Loucy (cell line): ENCODE data around the gene SYT1.

Experiments
- H2AFZ ChIP-seq: fragments of 200-600 bp; sonication (generic); 2 replicates; pipeline ENCODE4 v1.6.0; 2016; ENCODE audit warnings: antibody characterized with exemption, mild to moderate bottlenecking, low read length, moderate library complexity
- H3F3A ChIP-seq: fragments of 200-600 bp; 2 replicates; pipeline ENCODE4 v1.6.0; 2016; ENCODE audit warnings: antibody characterized with exemption, low read depth, mild to moderate bottlenecking
- H3K27me3 ChIP-seq: fragments of 200-600 bp; sonication (generic); 2 replicates; pipeline ENCODE4 v1.6.1; 2014; ENCODE audit warnings: low read length, mild to moderate bottlenecking; ENCODE audit not compliant: insufficient read depth, poor library complexity, severe bottlenecking
- H3K36me3 ChIP-seq: fragments of 200-600 bp; sonication (generic); 2 replicates; pipeline ENCODE4 v1.6.1; 2016; ENCODE audit warnings: low read length; ENCODE audit not compliant: insufficient read depth
- H3K4me1 ChIP-seq: fragments of 200-600 bp; sonication (generic); 2 replicates; pipeline ENCODE4 v1.5.1; 2014; ENCODE audit warnings: low read length, mild to moderate bottlenecking; ENCODE audit not compliant: insufficient read depth, poor library complexity, severe bottlenecking
- H3K4me2 ChIP-seq: fragments of 200-600 bp; sonication (generic); 2 replicates; pipeline ENCODE4 v1.6.0; 2014; ENCODE audit warnings: antibody characterized with exemption, low read length, low read depth, mild to moderate bottlenecking; ENCODE audit not compliant: poor library complexity, severe bottlenecking
- H3K4me3 ChIP-seq: fragments of 200-600 bp; sonication (generic); 2 replicates; pipeline ENCODE4 v1.5.1; 2014; ENCODE audit warnings: low read length, mild to moderate bottlenecking, mixed read lengths; ENCODE audit not compliant: poor library complexity, severe bottlenecking
- H3K79me2 ChIP-seq: fragments of 200-600 bp; sonication (generic); 2 replicates; pipeline ENCODE4 v1.6.1; 2014; ENCODE audit warnings: low read length; ENCODE audit not compliant: insufficient read depth
- H3K9ac ChIP-seq: fragments of 200-600 bp; sonication (generic); 2 replicates; pipeline ENCODE4 v1.6.0; 2014; ENCODE audit warnings: mild to moderate bottlenecking, low read depth, low read length, moderate library complexity; ENCODE audit not compliant: poor library complexity, severe bottlenecking
- H3K9me2 ChIP-seq: fragments of 200-600 bp; sonication (generic); replicated peaks from 2 replicates; pipeline ENCODE4 v1.6.1; 2016; ENCODE audit warnings: low read depth, low read length, mixed read lengths
- H3K9me3 ChIP-seq: fragments of 200-600 bp; sonication (generic); 2 replicates; pipeline ENCODE4 v1.6.1; 2014; ENCODE audit warnings: mild to moderate bottlenecking, antibody characterized with exemption, low read length, low read depth; ENCODE audit not compliant: insufficient read depth
- H4K20me1 ChIP-seq: fragments of 200-600 bp; sonication (generic); 2 replicates; pipeline ENCODE4 v1.6.0; 2014; ENCODE audit warnings: antibody characterized with exemption, low read length, mild to moderate bottlenecking; ENCODE audit not compliant: insufficient read depth, poor library complexity, severe bottlenecking
- CTCF ChIP-seq: fragments of 200-600 bp; sonication (generic); conservative IDR thresholded peaks from 2 replicates; pipeline ENCODE4 v1.5.1; 2014; ENCODE audit warnings: mild to moderate bottlenecking, antibody characterized with exemption, low read length
- EZH2phosphoT487 ChIP-seq: fragments of 200-600 bp; IDR thresholded peaks from 2 replicates; pipeline ENCODE4 v1.6.1; 2018; ENCODE audit warnings: antibody characterized with exemption, mild to moderate bottlenecking, moderate library complexity, borderline replicate concordance

Gene SYT1

GRCh38 chr12:79299447-79300198, 435.0 kb downstream of the SYT1 start:
- Histone ChIP-seq H3K4me3 (no peak overlapping the region), H3K36me3 (no peaks in the 10 kb centered on the region), H3K27me3 (no peaks in the 10 kb centered on the region), H3K9ac (no peak overlapping the region), H2AFZ (no peak overlapping the region), H3K4me2 (no peak overlapping the region), H4K20me1 (no peaks in the 10 kb centered on the region), H3K9me3 (no peaks in the 10 kb centered on the region), H3K9me2 (no peaks in the 10 kb centered on the region), H3K4me1 (no peaks in the 10 kb centered on the region), H3F3A (no peaks in the 10 kb centered on the region), H3K79me2 (no peaks in the 10 kb centered on the region)
- TF ChIP-seq EZH2phosphoT487 (no peak), CTCF (no peak)

- H3K9me2 ChIP-seq: no peaks in the 10 kb centered on the region
- H2AFZ ChIP-seq: no peak overlapping the region
- H3K9ac ChIP-seq: no peak overlapping the region
- H3F3A ChIP-seq: no peaks in the 10 kb centered on the region
- no peaks in the 10 kb centered on the region for H4K20me1 ChIP-seq
- no peak overlapping the region for H3K4me3 ChIP-seq
- no peaks in the 10 kb centered on the region for H3K4me1 ChIP-seq
- TF ChIP-seq CTCF: no peak
- no peak for TF ChIP-seq EZH2phosphoT487
- H3K9me3 ChIP-seq: no peaks in the 10 kb centered on the region
- H3K27me3 ChIP-seq: no peaks in the 10 kb centered on the region
- no peaks in the 10 kb centered on the region for H3K36me3 ChIP-seq
- H3K79me2 ChIP-seq: no peaks in the 10 kb centered on the region
- H3K4me2 ChIP-seq: no peak overlapping the region
Observed at GRCh38 chr12:79300199-79300568, 435.6 kb downstream of the SYT1 start.

- Histone ChIP-seq H3K9ac (no peak overlapping the region), H4K20me1 (no peaks in the 10 kb centered on the region), H3K9me3 (no peaks in the 10 kb centered on the region), H3K9me2 (no peaks in the 10 kb centered on the region), H2AFZ (no peak overlapping the region), H3F3A (no peaks in the 10 kb centered on the region), H3K79me2 (no peaks in the 10 kb centered on the region), H3K4me1 (no peaks in the 10 kb centered on the region), H3K4me3 (no peak overlapping the region), H3K36me3 (no peaks in the 10 kb centered on the region), H3K27me3 (no peaks in the 10 kb centered on the region), H3K4me2 (no peak overlapping the region)
- TF ChIP-seq CTCF (no peak), EZH2phosphoT487 (no peak)
Observed at GRCh38 chr12:79301181-79301580, 436.6 kb downstream of the SYT1 start.
